Neural cell (in vitro differentiated cells): ENCODE data around the gene GRIA1. TPM values are rescaled to one million over a fixed set of nuclear protein-coding genes. Genes with fewer than 3 reads are reported as not detected.

Experiments used
- H2AFZ ChIP-seq: fragments of 200-600, 300-800 bp; sonication (generic), shearing (Covaris generic); 2 replicates; pipeline ENCODE4 v1.6.0; 2014; ENCODE audit warnings: low read depth, mild to moderate bottlenecking, antibody characterized with exemption, low read length, moderate library complexity
- H3F3A ChIP-seq: fragments of 200-600 bp; shearing (Covaris generic); 2 replicates; pipeline ENCODE4 v1.6.1; 2016; ENCODE audit warnings: mild to moderate bottlenecking, moderate library complexity, mixed read lengths, antibody characterized with exemption, low read length; ENCODE audit not compliant: insufficient read depth, poor library complexity, severe bottlenecking
- H3K27ac ChIP-seq: fragments of 200-600, 300-800 bp; sonication (generic), shearing (Covaris generic); 2 replicates; pipeline ENCODE4 v1.5.1; 2014; ENCODE audit warnings: mild to moderate bottlenecking, low read length, moderate library complexity
- H3K27me3 ChIP-seq: fragments of 300-800, 200-600 bp; sonication (generic), shearing (Covaris generic); 2 replicates; pipeline ENCODE4 v1.6.0; 2014; ENCODE audit warnings: mild to moderate bottlenecking, low read depth, low read length, moderate library complexity; ENCODE audit not compliant: insufficient read depth
- H3K36me3 ChIP-seq: fragments of 300-800, 200-600 bp; sonication (generic), shearing (Covaris generic); 2 replicates; pipeline ENCODE4 v1.5.1; 2014; ENCODE audit warnings: mild to moderate bottlenecking, antibody characterized with exemption, low read length, moderate library complexity; ENCODE audit not compliant: insufficient read depth
- H3K4me2 ChIP-seq: fragments of 300-800, 200-600 bp; sonication (generic), shearing (Covaris generic); 2 replicates; pipeline ENCODE4 v1.6.0; 2014; ENCODE audit warnings: mild to moderate bottlenecking, low read length
- H3K4me3 ChIP-seq: fragments of 300-800, 200-600 bp; sonication (generic), shearing (Covaris generic); 2 replicates; pipeline ENCODE4 v1.5.1; 2014; ENCODE audit warnings: mild to moderate bottlenecking, low read length, moderate library complexity
- H3K79me2 ChIP-seq: fragments of 200-600 bp; shearing (Covaris generic); replicated peaks from 2 replicates; pipeline ENCODE4 v1.6.0; 2014; ENCODE audit warnings: mild to moderate bottlenecking, low read length, moderate library complexity; ENCODE audit not compliant: insufficient read depth
- H3K9ac ChIP-seq: fragments of 300-800, 200-600 bp; sonication (generic), shearing (Covaris generic); 2 replicates; pipeline ENCODE4 v1.6.1; 2016; ENCODE audit warnings: mild to moderate bottlenecking, low read length, mixed read lengths
- H3K9me2 ChIP-seq: fragments of 200-600 bp; shearing (Covaris generic); 2 replicates; pipeline ENCODE4 v1.6.1; 2016; ENCODE audit warnings: mild to moderate bottlenecking, low read length, mixed read lengths; ENCODE audit not compliant: insufficient read depth
- H3K9me3 ChIP-seq: fragments of 200-600, 300-800 bp; sonication (generic), shearing (Covaris generic); 2 replicates; pipeline ENCODE4 v1.6.1; 2016; ENCODE audit warnings: mild to moderate bottlenecking, mixed run types, low read length, moderate library complexity, mixed read lengths
- H4K20me1 ChIP-seq: fragments of 200-600 bp; shearing (Covaris generic); 2 replicates; pipeline ENCODE4 v1.6.1; 2016; ENCODE audit warnings: mild to moderate bottlenecking, mixed run types; ENCODE audit not compliant: insufficient read depth
- EP300 ChIP-seq: fragments of 450-650 bp; conservative IDR thresholded peaks from 2 replicates; pipeline ENCODE4 v1.6.1; 2014; ENCODE audit warnings: antibody characterized with exemption, mild to moderate bottlenecking, moderate library complexity; ENCODE audit not compliant: poor library complexity, severe bottlenecking
- EZH2 ChIP-seq: fragments of 200-600, 300-800 bp; shearing (Covaris generic), sonication (generic); IDR thresholded peaks from 2 replicates; pipeline ENCODE4 v1.6.1; 2014; ENCODE audit warnings: antibody characterized with exemption, low read length, borderline replicate concordance, mild to moderate bottlenecking; ENCODE audit not compliant: insufficient read depth, poor library complexity, severe bottlenecking
- MXI1 ChIP-seq: fragments of 450-650 bp; conservative IDR thresholded peaks from 2 replicates; pipeline ENCODE4 v1.6.1; 2014; ENCODE audit warnings: antibody characterized with exemption, mild to moderate bottlenecking; ENCODE audit not compliant: poor library complexity, severe bottlenecking
- POLR2AphosphoS5 ChIP-seq: IDR thresholded peaks from 2 replicates; pipeline ENCODE4 v1.6.1; 2012
- RAD21 ChIP-seq: fragments of 450-650 bp; conservative IDR thresholded peaks from 2 replicates; pipeline ENCODE4 v1.6.1; 2014; ENCODE audit warnings: antibody characterized with exemption, mild to moderate bottlenecking, moderate library complexity
- SMC3 ChIP-seq: fragments of 450-650 bp; conservative IDR thresholded peaks from 2 replicates; pipeline ENCODE4 v1.6.1; 2014; ENCODE audit warnings: antibody characterized with exemption, mild to moderate bottlenecking, moderate library complexity; ENCODE audit not compliant: poor library complexity
- TAF1 ChIP-seq: IDR thresholded peaks from 2 replicates; pipeline ENCODE4 v1.6.1; 2012; ENCODE audit warnings: low read depth
- polyA plus RNA-seq: library from polyadenylated mRNA; depleted of rRNA; stranded (reverse); fragments of >200 nt; gene quantifications from 2 replicates; pipeline ENCODE4 v1.2.3, GENCODE V29; 2014
- TF ChIP-seq, protein P1 (sequence below): fragments of 450-650 bp; IDR thresholded peaks from 2 replicates; pipeline ENCODE4 v1.5.1; 2014; ENCODE audit warnings: antibody characterized with exemption, mild to moderate bottlenecking, moderate library complexity; ENCODE audit not compliant: poor library complexity, severe bottlenecking
- TF ChIP-seq, protein P2 (sequence below): IDR thresholded peaks from 2 replicates; pipeline ENCODE4 v1.6.1; 2012; ENCODE audit warnings: borderline replicate concordance

The GRIA1 gene
- polyA plus RNA-seq, 1 donor from 2014 or later: 59.6 TPM

DNA sequence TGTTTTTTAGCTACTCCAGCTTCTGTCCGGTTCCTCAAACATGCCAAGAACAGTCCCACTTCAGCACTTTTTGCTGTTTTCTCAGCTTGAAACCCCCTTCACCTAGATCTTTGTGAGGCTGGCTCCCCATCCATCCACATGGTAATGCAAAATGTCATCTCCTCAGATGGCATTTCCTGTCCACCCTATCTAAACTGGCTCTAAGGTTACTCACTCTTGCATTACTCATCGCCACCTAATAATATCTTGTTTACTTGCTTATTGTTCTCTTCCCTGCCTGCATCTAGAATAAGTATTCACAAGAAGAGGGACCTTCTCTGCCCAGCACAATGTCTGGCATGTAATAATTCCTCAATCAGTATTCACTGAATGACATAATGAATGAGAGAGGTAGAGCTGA lies 328.2 kb downstream of the GRIA1 start:
- Histone ChIP-seq H3K79me2 (no peaks in the 10 kb centered on the region), H3K27ac (no peak overlapping the region), H3K4me3 (no peak overlapping the region), H2AFZ (no peak overlapping the region), H3F3A (no peaks in the 10 kb centered on the region), H4K20me1 (no peaks in the 10 kb centered on the region), H3K9me2 (no peaks in the 10 kb centered on the region), H3K4me2 (no peak overlapping the region), H3K36me3 (no peaks in the 10 kb centered on the region), H3K27me3 (no peaks in the 10 kb centered on the region), H3K9me3 (no peaks in the 10 kb centered on the region), H3K9ac (no peak overlapping the region)
- TF ChIP-seq, protein P1, sequence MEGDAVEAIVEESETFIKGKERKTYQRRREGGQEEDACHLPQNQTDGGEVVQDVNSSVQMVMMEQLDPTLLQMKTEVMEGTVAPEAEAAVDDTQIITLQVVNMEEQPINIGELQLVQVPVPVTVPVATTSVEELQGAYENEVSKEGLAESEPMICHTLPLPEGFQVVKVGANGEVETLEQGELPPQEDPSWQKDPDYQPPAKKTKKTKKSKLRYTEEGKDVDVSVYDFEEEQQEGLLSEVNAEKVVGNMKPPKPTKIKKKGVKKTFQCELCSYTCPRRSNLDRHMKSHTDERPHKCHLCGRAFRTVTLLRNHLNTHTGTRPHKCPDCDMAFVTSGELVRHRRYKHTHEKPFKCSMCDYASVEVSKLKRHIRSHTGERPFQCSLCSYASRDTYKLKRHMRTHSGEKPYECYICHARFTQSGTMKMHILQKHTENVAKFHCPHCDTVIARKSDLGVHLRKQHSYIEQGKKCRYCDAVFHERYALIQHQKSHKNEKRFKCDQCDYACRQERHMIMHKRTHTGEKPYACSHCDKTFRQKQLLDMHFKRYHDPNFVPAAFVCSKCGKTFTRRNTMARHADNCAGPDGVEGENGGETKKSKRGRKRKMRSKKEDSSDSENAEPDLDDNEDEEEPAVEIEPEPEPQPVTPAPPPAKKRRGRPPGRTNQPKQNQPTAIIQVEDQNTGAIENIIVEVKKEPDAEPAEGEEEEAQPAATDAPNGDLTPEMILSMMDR: no peak
- TF ChIP-seq RAD21 (no peak), EZH2 (no peak), TAF1 (no peak), POLR2AphosphoS5 (no peak), EP300 (no peak), SMC3 (no peak), MXI1 (no peak)
- TF ChIP-seq, protein P2, sequence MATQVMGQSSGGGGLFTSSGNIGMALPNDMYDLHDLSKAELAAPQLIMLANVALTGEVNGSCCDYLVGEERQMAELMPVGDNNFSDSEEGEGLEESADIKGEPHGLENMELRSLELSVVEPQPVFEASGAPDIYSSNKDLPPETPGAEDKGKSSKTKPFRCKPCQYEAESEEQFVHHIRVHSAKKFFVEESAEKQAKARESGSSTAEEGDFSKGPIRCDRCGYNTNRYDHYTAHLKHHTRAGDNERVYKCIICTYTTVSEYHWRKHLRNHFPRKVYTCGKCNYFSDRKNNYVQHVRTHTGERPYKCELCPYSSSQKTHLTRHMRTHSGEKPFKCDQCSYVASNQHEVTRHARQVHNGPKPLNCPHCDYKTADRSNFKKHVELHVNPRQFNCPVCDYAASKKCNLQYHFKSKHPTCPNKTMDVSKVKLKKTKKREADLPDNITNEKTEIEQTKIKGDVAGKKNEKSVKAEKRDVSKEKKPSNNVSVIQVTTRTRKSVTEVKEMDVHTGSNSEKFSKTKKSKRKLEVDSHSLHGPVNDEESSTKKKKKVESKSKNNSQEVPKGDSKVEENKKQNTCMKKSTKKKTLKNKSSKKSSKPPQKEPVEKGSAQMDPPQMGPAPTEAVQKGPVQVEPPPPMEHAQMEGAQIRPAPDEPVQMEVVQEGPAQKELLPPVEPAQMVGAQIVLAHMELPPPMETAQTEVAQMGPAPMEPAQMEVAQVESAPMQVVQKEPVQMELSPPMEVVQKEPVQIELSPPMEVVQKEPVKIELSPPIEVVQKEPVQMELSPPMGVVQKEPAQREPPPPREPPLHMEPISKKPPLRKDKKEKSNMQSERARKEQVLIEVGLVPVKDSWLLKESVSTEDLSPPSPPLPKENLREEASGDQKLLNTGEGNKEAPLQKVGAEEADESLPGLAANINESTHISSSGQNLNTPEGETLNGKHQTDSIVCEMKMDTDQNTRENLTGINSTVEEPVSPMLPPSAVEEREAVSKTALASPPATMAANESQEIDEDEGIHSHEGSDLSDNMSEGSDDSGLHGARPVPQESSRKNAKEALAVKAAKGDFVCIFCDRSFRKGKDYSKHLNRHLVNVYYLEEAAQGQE: no peak

DNA sequence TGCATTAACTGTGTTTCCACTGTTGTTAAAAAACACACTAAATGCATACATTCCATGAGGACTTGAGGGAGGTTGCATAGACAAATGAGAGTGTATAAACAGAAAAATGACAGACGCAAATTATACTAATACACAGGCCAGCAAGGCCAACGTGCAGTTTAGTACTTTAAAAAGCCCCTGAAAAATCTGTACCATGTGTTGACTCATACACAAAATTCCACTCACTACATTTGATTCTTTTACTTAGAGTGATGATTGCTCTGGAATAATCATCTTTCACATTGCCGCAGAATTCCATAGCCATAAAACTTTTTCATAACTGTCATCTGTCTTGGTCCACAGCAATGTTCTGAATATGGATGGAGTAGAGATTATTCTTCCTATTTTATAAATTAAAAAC lies 332.6 kb downstream of the GRIA1 start:
- Histone ChIP-seq H3K79me2 (no peaks in the 10 kb centered on the region), H3K4me3 (no peak overlapping the region), H4K20me1 (no peaks in the 10 kb centered on the region), H2AFZ (no peak overlapping the region), H3K9me2 (no peaks in the 10 kb centered on the region), H3K27me3 (no peaks in the 10 kb centered on the region), H3K9ac (no peak overlapping the region), H3F3A (no peaks in the 10 kb centered on the region), H3K9me3 (no peaks in the 10 kb centered on the region), H3K27ac (no peak overlapping the region), H3K4me2 (no peak overlapping the region), H3K36me3 (no peaks in the 10 kb centered on the region)
- TF ChIP-seq EP300 (no peak), POLR2AphosphoS5 (no peak), RAD21 (no peak), TAF1 (no peak), SMC3 (no peak), MXI1 (no peak), EZH2 (no peak)
- TF ChIP-seq, protein P2: no peak
- TF ChIP-seq, protein P1: no peak
